ENCODE measurements around the gene RAB6B. TPM values are rescaled to one million over a fixed set of nuclear protein-coding genes. Genes with fewer than 3 reads are reported as not detected.

Gene RAB6B
- polyA plus RNA-seq, 1 donor (not counting 4 experiments of a cell fraction or from before 2014, with no cell fraction given): 2.2 TPM

DNA sequence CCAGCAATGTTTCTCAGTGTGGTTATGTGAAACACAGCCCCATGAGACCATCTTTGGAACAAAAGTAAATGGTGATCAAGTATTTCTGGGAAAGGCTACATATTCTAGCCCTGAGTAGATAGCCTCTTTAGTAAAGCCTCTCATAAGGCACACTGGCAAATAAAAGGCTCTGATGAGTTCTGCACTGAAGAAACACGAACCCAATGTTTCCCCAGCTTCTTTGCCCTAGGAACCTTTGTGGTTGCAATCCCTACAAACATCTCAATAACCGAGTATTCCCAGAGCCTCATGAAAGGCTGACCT lies 41.8 kb downstream of the RAB6B start:
- dilution Hi-C loops (cut with MboI; ENCODE audit: extremely low pct_ligation_motif_present, low sequenced_read_pairs): no loop called here
- Histone ChIP-seq H3K9me1 (ENCODE audit: control insufficient read depth, extremely low read depth, insufficient read depth, low read length) (no peaks in the 10 kb centered on the region), H3K9me3 (ENCODE audit: control insufficient read depth, low read depth, low read length) (no peaks in the 10 kb centered on the region), H3K4me1 (ENCODE audit: control insufficient read depth, extremely low read depth, insufficient read depth, low read length) (no peaks in the 10 kb centered on the region), H4K20me1 (ENCODE audit: control insufficient read depth, extremely low read depth, insufficient read depth, low read length) (no peaks in the 10 kb centered on the region), H3K27ac (ENCODE audit: control insufficient read depth, insufficient read depth, low read length) (no peak overlapping the region), H2AFZ (ENCODE audit: control insufficient read depth, low read length) (no peak overlapping the region), H3K79me2 (ENCODE audit: control insufficient read depth, insufficient read depth, low read length) (no peaks in the 10 kb centered on the region), H3K27me3 (ENCODE audit: control insufficient read depth, extremely low read depth, insufficient read depth, low read length) (no peaks in the 10 kb centered on the region), H3K9ac (ENCODE audit: control insufficient read depth, extremely low read depth, insufficient read depth, low read length) (no peak overlapping the region), H3K4me2 (ENCODE audit: control insufficient read depth, extremely low read depth, insufficient read depth, low read depth, low read length) (no peak overlapping the region), H3K4me3 (ENCODE audit: control insufficient read depth in 2 of 3, extremely low read depth in 1 of 3, insufficient read depth in 2 of 3, low read depth in 1 of 3, low read length in 3 of 3) (no peak overlapping the region), H3K36me3 (ENCODE audit: control insufficient read depth in 2 of 2, extremely low read depth in 1 of 2, insufficient read depth in 2 of 2, low read length in 2 of 2) (no peaks in the 10 kb centered on the region)
- FAIRE-seq: no peak
- no peak for TF ChIP-seq EZH2 (IDR thresholded peaks at IDR 0.05; ENCODE audit: low read length)
- TF ChIP-seq CTCF (optimal IDR thresholded peaks at IDR 0.05 in 1 of 3, IDR thresholded peaks at IDR 0.05 in 1 of 3, conservative IDR thresholded peaks at IDR 0.05 in 1 of 3; ENCODE audit: extremely low read depth in 1 of 3, insufficient read depth in 2 of 3, low read length in 3 of 3): no peak
- DNase-seq (ENCODE audit: low read depth, low spot score): no peak

GRCh38 chr3:133853063-133853924 lies 42.4 kb downstream of the RAB6B start:
- Histone ChIP-seq H3K9me3 (ENCODE audit: control insufficient read depth, low read depth, low read length) (no peaks in the 10 kb centered on the region), H2AFZ (ENCODE audit: control insufficient read depth, low read length) (no peak overlapping the region), H3K27ac (ENCODE audit: control insufficient read depth, insufficient read depth, low read length) (no peak overlapping the region), H3K4me2 (ENCODE audit: control insufficient read depth, extremely low read depth, insufficient read depth, low read depth, low read length) (no peak overlapping the region), H3K36me3 (ENCODE audit: control insufficient read depth in 2 of 2, extremely low read depth in 1 of 2, insufficient read depth in 2 of 2, low read length in 2 of 2) (no peaks in the 10 kb centered on the region), H3K9me1 (ENCODE audit: control insufficient read depth, extremely low read depth, insufficient read depth, low read length) (no peaks in the 10 kb centered on the region), H3K79me2 (ENCODE audit: control insufficient read depth, insufficient read depth, low read length) (no peaks in the 10 kb centered on the region), H3K4me1 (ENCODE audit: control insufficient read depth, extremely low read depth, insufficient read depth, low read length) (no peaks in the 10 kb centered on the region), H4K20me1 (ENCODE audit: control insufficient read depth, extremely low read depth, insufficient read depth, low read length) (no peaks in the 10 kb centered on the region), H3K9ac (ENCODE audit: control insufficient read depth, extremely low read depth, insufficient read depth, low read length) (no peak overlapping the region), H3K27me3 (ENCODE audit: control insufficient read depth, extremely low read depth, insufficient read depth, low read length) (no peaks in the 10 kb centered on the region), H3K4me3 (ENCODE audit: control insufficient read depth in 2 of 3, extremely low read depth in 1 of 3, insufficient read depth in 2 of 3, low read depth in 1 of 3, low read length in 3 of 3) (no peak overlapping the region)
- TF ChIP-seq CTCF (optimal IDR thresholded peaks at IDR 0.05 in 1 of 3, IDR thresholded peaks at IDR 0.05 in 1 of 3, conservative IDR thresholded peaks at IDR 0.05 in 1 of 3; ENCODE audit: extremely low read depth in 1 of 3, insufficient read depth in 2 of 3, low read length in 3 of 3): no peak
- TF ChIP-seq EZH2 (IDR thresholded peaks at IDR 0.05; ENCODE audit: low read length): no peak
- FAIRE-seq (no peak), DNase-seq (ENCODE audit: low read depth, low spot score) (no peak)
- dilution Hi-C loops (cut with MboI; ENCODE audit: extremely low pct_ligation_motif_present, low sequenced_read_pairs): no loop called here
